Heart right ventricle (tissue), 16 donors: ENCODE data around the gene SMTN. TPM values are rescaled to one million over a fixed set of nuclear protein-coding genes. Genes with fewer than 3 reads are reported as not detected.

Experiments used
- ATAC-seq, 8 donors: fragments of 200-7000 bp; cut with Tn5 transposase; one replicate each; pipeline ENCODE4 v1.9.1; 2020; ENCODE audit warnings: mild to moderate bottlenecking in 8 of 8, moderate library complexity in 8 of 8, moderate number of reproducible peaks in 1 of 8
- DNase-seq, 2 donors: peaks; one replicate each; pipeline ENCODE4 v3.0.0-alpha.2; 2020
- H3K27ac ChIP-seq, 10 donors: fragments of 200-600 bp; sonication (generic) in 2 of 10; one replicate each; pipeline versions ENCODE4 v1.5.0 to v1.8.0; 2020 to 2022; ENCODE audit warnings: mild to moderate bottlenecking in 3 of 10
- H3K27me3 ChIP-seq, 7 donors: fragments of 200-600 bp; one replicate each; pipeline ENCODE4 v1.8.0; 2021 to 2022; ENCODE audit warnings: mild to moderate bottlenecking in 2 of 7
- H3K36me3 ChIP-seq, 9 donors: fragments of 200-600 bp; sonication (generic) in 1 of 9; one replicate each; pipeline versions ENCODE4 v1.5.0 to v1.8.0; 2020 to 2022; ENCODE audit warnings: mild to moderate bottlenecking in 2 of 9
- H3K4me1 ChIP-seq, 9 donors: fragments of 200-600 bp; sonication (generic) in 1 of 9; one replicate each; pipeline versions ENCODE4 v1.5.0 to v1.8.0; 2020 to 2022; ENCODE audit warnings: mild to moderate bottlenecking in 4 of 9
- H3K4me3 ChIP-seq, 10 donors: fragments of 200-600 bp; sonication (generic) in 2 of 10; one replicate each; pipeline versions ENCODE4 v1.5.0 to v1.8.0; 2020 to 2022; ENCODE audit warnings: mild to moderate bottlenecking in 7 of 10, moderate library complexity in 2 of 10
- H3K9me3 ChIP-seq, 11 donors: fragments of 200-600 bp in 10 of 11; sonication (generic) in 2 of 11; one replicate each; pipeline versions ENCODE4 v1.5.0 to v1.8.0; 2013 to 2022; ENCODE audit warnings: mild to moderate bottlenecking in 2 of 11, control low read depth in 1 of 11, moderate library complexity in 1 of 11
- WGBS, 2 donors: extraction: QIAGEN DNeasy Blood & Tissue Kit; methylation state at CpG; one replicate each; pipeline ENCODE4 v1.1.7; 2013; ENCODE audit warnings: inconsistent platforms in 1 of 2; 5-methylcytosine and 5-hydroxymethylcytosine counted together
- intact Hi-C, 10 donors: fragments of 100-400 bp; cut with DNase I; formaldehyde crosslinking; loops; one replicate each; pipeline versions ENCODE4 v1.11.1 to v1.14.2; 2022
- polyA plus RNA-seq, 2 donors: library from polyadenylated mRNA; stranded (reverse); fragments of 200-250 nt; gene quantifications; one replicate each; pipeline ENCODE4 v1.2.3, GENCODE V29; 2013
- total RNA-seq, 10 donors: library from RNA; stranded (reverse); fragmentation: NEBNext Ultra II Directional in 3 of 10; extraction: Animal tissue kit (Norgen Biotek cat#: 25700) in 3 of 10; gene quantifications; one replicate each; pipeline versions ENCODE4 v1.2.1 to v1.2.4, GENCODE V29; 2021 to 2023
- TF ChIP-seq, protein P1 (sequence below), 9 donors: fragments of 200-600 bp; sonication (generic) in 2 of 9; IDR thresholded peaks; one replicate each; pipeline versions ENCODE4 v1.5.0 to v1.8.0; 2021 to 2022; ENCODE audit warnings: antibody characterized with exemption in 9 of 9, mild to moderate bottlenecking in 5 of 9, moderate library complexity in 1 of 9
- donor health status: Arrhythmogenic right ventricular cardiomyopathy.
- donor health status: ischemic (EF 13 %, LVEDD 7.1; RV severe dilation, severe dysfunction).
- donor health status: healthy with polysubstance abuse.
- donor health status: DM: no; HTN: yes; CAD: no.
- donor health status: DM: no; HTN: no; CAD: no.
- donor health status: ischemic (EF 25% LVEDD 6.9; RV normal size, moderate dysfunction).
- donor health status: ischemic (EF 25% LVEDD 5.7; RV mildly dilated, moderate dysfunction).
- donor health status: healthy.
- donor health status: DM: yes; HTN: yes; CAD: no.
- donor health status: Ischemic cardiomyopathy.
- donor health status: ischemic (EF 35%, LVEDD 5.7; RV mildly dilated, moderate dysfunction).
- donor health status: nonischemic (EF 11% LVEDD 7.7; RV severe dilation, severe dysfunction).
- donor health status: DM: yes; HTN: yes; CAD: no.
- donor health status: PGD.
- donor health status: ischemic (EF 29% LVEDD 5.4; RV normal size, mild dysfunction).
- donor health status: nonischemic (EF 23%, LVEDD 6.1; RV moderate dilation, normal function).

SMTN gene
- total and polyA plus RNA-seq, 12 donors = 64.2 to 398 (median 204) TPM

DNA sequence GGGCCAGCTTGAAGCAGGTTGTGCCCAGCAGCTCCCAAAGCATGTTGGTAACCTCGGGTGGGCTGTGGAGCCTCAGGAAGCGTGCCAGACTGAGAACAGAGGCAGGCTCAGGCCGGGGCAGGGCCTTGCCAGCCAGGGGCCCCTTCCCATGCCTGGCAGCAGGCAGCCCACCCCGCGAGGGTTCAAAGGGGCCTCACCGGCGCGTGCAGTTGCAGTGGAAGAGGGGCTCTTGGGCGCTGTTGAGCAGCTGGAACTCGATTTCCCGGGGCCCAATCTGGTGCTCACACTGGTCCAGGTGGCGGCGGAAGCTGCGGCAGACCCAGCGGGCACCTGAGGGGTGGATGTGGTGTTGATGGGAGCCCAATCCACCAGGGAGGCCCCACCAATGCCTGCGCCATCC lies 55.6 kb downstream of the SMTN start:
- Histone ChIP-seq H3K4me1 (no peaks in the 10 kb centered on the region), H3K4me3 (no peak overlapping the region), H3K27me3 (peaks cover 0 to 19% (median 5%) of the 10 kb centered on the region in 7 donors), H3K9me3 (no peaks in the 10 kb centered on the region), H3K27ac (no peak overlapping the region), H3K36me3 (peaks cover 0 to 5% (median 0%) of the 10 kb centered on the region in 9 donors)
- intact Hi-C loops = no loop called here
- no peak for DNase-seq
- WGBS, 2 donors = 92 to 93% methylated on average over 16 of the region's 16 CpGs
- no peak for ATAC-seq
- TF ChIP-seq, protein P1, sequence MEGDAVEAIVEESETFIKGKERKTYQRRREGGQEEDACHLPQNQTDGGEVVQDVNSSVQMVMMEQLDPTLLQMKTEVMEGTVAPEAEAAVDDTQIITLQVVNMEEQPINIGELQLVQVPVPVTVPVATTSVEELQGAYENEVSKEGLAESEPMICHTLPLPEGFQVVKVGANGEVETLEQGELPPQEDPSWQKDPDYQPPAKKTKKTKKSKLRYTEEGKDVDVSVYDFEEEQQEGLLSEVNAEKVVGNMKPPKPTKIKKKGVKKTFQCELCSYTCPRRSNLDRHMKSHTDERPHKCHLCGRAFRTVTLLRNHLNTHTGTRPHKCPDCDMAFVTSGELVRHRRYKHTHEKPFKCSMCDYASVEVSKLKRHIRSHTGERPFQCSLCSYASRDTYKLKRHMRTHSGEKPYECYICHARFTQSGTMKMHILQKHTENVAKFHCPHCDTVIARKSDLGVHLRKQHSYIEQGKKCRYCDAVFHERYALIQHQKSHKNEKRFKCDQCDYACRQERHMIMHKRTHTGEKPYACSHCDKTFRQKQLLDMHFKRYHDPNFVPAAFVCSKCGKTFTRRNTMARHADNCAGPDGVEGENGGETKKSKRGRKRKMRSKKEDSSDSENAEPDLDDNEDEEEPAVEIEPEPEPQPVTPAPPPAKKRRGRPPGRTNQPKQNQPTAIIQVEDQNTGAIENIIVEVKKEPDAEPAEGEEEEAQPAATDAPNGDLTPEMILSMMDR (IDR thresholded peaks at IDR 0.05) = no peak

- no peak overlapping the region for H3K4me3 ChIP-seq
- no peaks in the 10 kb centered on the region for H3K9me3 ChIP-seq
- peaks cover 0 to 19% (median 5%) of the 10 kb centered on the region in 7 donors for H3K27me3 ChIP-seq
- no peak overlapping the region for H3K27ac ChIP-seq
- DNase-seq (no peak), ATAC-seq (no peak)
- peaks cover 0 to 5% (median 0%) of the 10 kb centered on the region in 9 donors for H3K36me3 ChIP-seq
- TF ChIP-seq, protein P1 (IDR thresholded peaks at IDR 0.05) = no peak
- intact Hi-C loops = no loop called here
- 80 to 82% methylated on average over 10 of the region's 10 CpGs for WGBS, 2 donors
- H3K4me1 ChIP-seq = peaks cover 0 to 3% (median 0%) of the 10 kb centered on the region in 9 donors
These were observed 56.6 kb downstream of the SMTN start for GRCh38 chr22:31137721-31138120.

DNA sequence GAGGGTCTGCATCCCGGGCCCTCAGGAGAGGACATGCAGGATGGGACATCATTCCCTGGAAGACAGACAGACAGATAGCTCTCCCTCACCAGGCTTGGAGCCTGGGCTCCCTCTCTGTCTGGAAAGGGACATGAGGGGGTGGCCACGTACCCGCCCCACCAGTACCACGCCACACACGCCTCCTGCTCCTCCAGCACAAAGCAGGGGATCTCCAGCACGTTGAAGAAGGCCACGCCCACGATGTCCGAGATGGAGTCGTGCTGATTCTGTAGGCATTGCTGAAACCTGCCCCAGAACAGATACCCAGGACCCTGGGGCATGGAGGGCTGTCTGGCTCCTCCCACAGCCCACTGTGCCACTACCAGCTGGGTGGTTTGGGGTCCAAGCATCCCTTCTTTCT lies 57.0 kb downstream of the SMTN start:
- intact Hi-C loops = no loop called here
- TF ChIP-seq, protein P1 (IDR thresholded peaks at IDR 0.05) = no peak

GRCh38 chr22:31139066-31139465 lies 57.9 kb downstream of the SMTN start:
- peaks cover 0 to 19% (median 5%) of the 10 kb centered on the region in 7 donors for H3K27me3 ChIP-seq
- DNase-seq = no peak
- peaks cover 0 to 13% (median 0%) of the 10 kb centered on the region in 9 donors for H3K4me1 ChIP-seq
- WGBS, 2 donors = 80 to 88% methylated on average over 3 of the region's 3 CpGs
- no peak overlapping the region for H3K4me3 ChIP-seq
- intact Hi-C loops = no loop called here
- no peak for ATAC-seq
- H3K36me3 ChIP-seq = no peaks in the 10 kb centered on the region
- H3K9me3 ChIP-seq = no peaks in the 10 kb centered on the region
- TF ChIP-seq, protein P1 (IDR thresholded peaks at IDR 0.05) = no peak
- no peak overlapping the region for H3K27ac ChIP-seq

More for the DNA sequence above, 57.0 kb downstream of the SMTN start:
- 81 to 84% methylated on average over 10 of the region's 10 CpGs for WGBS, 2 donors
- Histone ChIP-seq H3K27me3 (peaks cover 0 to 19% (median 5%) of the 10 kb centered on the region in 7 donors), H3K36me3 (peaks cover 0 to 3% (median 0%) of the 10 kb centered on the region in 9 donors), H3K27ac (no peak overlapping the region), H3K9me3 (no peaks in the 10 kb centered on the region), H3K4me3 (no peak overlapping the region), H3K4me1 (peaks cover 0 to 7% (median 0%) of the 10 kb centered on the region in 9 donors)
- no peak for ATAC-seq
- DNase-seq = no peak
